Measurements from ENCODE around the gene DYNC1I1. TPM values are rescaled to one million over a fixed set of nuclear protein-coding genes. Genes with fewer than 3 reads are reported as not detected.

DYNC1I1 gene
- total and polyA plus RNA-seq, 3 experiments from 2014 or later, result not detected

GRCh38 chr7:96097835-96098234 lies 325.5 kb downstream of the DYNC1I1 start:
- Mint-ChIP-seq H3K36me3 (peaks cover 0 to 3% (median 0%) of the 10 kb centered on the region in 3 donors), H3K27ac (no peak overlapping the region), H3K4me1 (no peaks in the 10 kb centered on the region), H3K9me3 (peaks cover 0 to 5% (median 2%) of the 10 kb centered on the region in 5 donors), H3K4me3 (no peak overlapping the region), H3K27me3 (peaks cover 0 to 17% of the 10 kb centered on the region in 2 donors)
- H3K4me3 ChIP-seq (ENCODE audit: low read length), result no peak overlapping the region
- ChIA-PET POLR2A (no interaction called here), CTCF (no interaction called here)
- H3K27ac ChIP-seq (ENCODE audit: low read depth, low read length), result no peak overlapping the region
- no peaks in the 10 kb centered on the region for H3K9me3 ChIP-seq (ENCODE audit: low read length)
- H3K4me1 ChIP-seq (ENCODE audit: insufficient read depth, low read length), result no peaks in the 10 kb centered on the region
- DNase-seq, result no peak
- no peaks in the 10 kb centered on the region for H3K36me3 ChIP-seq (ENCODE audit: insufficient read depth, low read length)
- no peaks in the 10 kb centered on the region for H3K27me3 ChIP-seq (ENCODE audit: insufficient read depth, low read length, poor library complexity, severe bottlenecking)

GRCh38 chr7:96100737-96101136 lies 328.4 kb downstream of the DYNC1I1 start:
- no peak overlapping the region for H3K4me3 ChIP-seq (ENCODE audit: low read length)
- no peaks in the 10 kb centered on the region for H3K36me3 ChIP-seq (ENCODE audit: insufficient read depth, low read length)
- H3K4me1 ChIP-seq (ENCODE audit: insufficient read depth, low read length), result no peaks in the 10 kb centered on the region
- H3K9me3 Mint-ChIP-seq, result peaks cover 0 to 5% (median 2%) of the 10 kb centered on the region in 5 donors
- peaks cover 0 to 14% of the 10 kb centered on the region in 2 donors for H3K27me3 Mint-ChIP-seq
- no peak overlapping the region for H3K27ac ChIP-seq (ENCODE audit: low read depth, low read length)
- no peaks in the 10 kb centered on the region for H3K27me3 ChIP-seq (ENCODE audit: insufficient read depth, low read length, poor library complexity, severe bottlenecking)
- CTCF ChIA-PET, result interaction anchor here (1.5 kb wide), 1 partner anchor 1080 kb away, joined by 3 read pairs; no protein-coding TSS in a partner anchor
- no peaks in the 10 kb centered on the region for H3K4me1 Mint-ChIP-seq
- no peak for DNase-seq
- H3K27ac Mint-ChIP-seq, result no peak overlapping the region
- no peaks in the 10 kb centered on the region for H3K9me3 ChIP-seq (ENCODE audit: low read length)
- peaks cover 0 to 3% (median 0%) of the 10 kb centered on the region in 3 donors for H3K36me3 Mint-ChIP-seq
- POLR2A ChIA-PET, result no interaction called here
- no peak overlapping the region for H3K4me3 Mint-ChIP-seq

GRCh38 chr7:96102096-96102811 lies 329.9 kb downstream of the DYNC1I1 start:
- Mint-ChIP-seq H3K36me3 (peaks cover 0 to 3% (median 0%) of the 10 kb centered on the region in 3 donors), H3K27me3 (peaks cover 0 to 11% of the 10 kb centered on the region in 2 donors), H3K4me1 (no peaks in the 10 kb centered on the region), H3K9me3 (peaks cover 0 to 5% (median 2%) of the 10 kb centered on the region in 5 donors), H3K4me3 (no peak overlapping the region), H3K27ac (no peak overlapping the region)
- no peaks in the 10 kb centered on the region for H3K4me1 ChIP-seq (ENCODE audit: insufficient read depth, low read length)
- no peaks in the 10 kb centered on the region for H3K9me3 ChIP-seq (ENCODE audit: low read length)
- H3K36me3 ChIP-seq (ENCODE audit: insufficient read depth, low read length), result no peaks in the 10 kb centered on the region
- DNase-seq, result no peak
- no peaks in the 10 kb centered on the region for H3K27me3 ChIP-seq (ENCODE audit: insufficient read depth, low read length, poor library complexity, severe bottlenecking)
- ChIA-PET CTCF (no interaction called here), POLR2A (no interaction called here)
- H3K4me3 ChIP-seq (ENCODE audit: low read length), result no peak overlapping the region
- H3K27ac ChIP-seq (ENCODE audit: low read depth, low read length), result no peak overlapping the region

- peaks cover 0 to 8% of the 10 kb centered on the region in 2 donors for H3K27me3 Mint-ChIP-seq
- no peak overlapping the region for H3K4me3 Mint-ChIP-seq
- H3K4me1 ChIP-seq (ENCODE audit: insufficient read depth, low read length), result no peaks in the 10 kb centered on the region
- no peak for DNase-seq
- no peak overlapping the region for H3K27ac ChIP-seq (ENCODE audit: low read depth, low read length)
- H3K27me3 ChIP-seq (ENCODE audit: insufficient read depth, low read length, poor library complexity, severe bottlenecking), result no peaks in the 10 kb centered on the region
- H3K36me3 Mint-ChIP-seq, result peaks cover 0 to 3% (median 0%) of the 10 kb centered on the region in 3 donors
- CTCF ChIA-PET, result no interaction called here
- no peaks in the 10 kb centered on the region for H3K36me3 ChIP-seq (ENCODE audit: insufficient read depth, low read length)
- H3K4me1 Mint-ChIP-seq, result no peaks in the 10 kb centered on the region
- no peaks in the 10 kb centered on the region for H3K9me3 ChIP-seq (ENCODE audit: low read length)
- no peak overlapping the region for H3K27ac Mint-ChIP-seq
- POLR2A ChIA-PET, result no interaction called here
- H3K4me3 ChIP-seq (ENCODE audit: low read length), result no peak overlapping the region
- H3K9me3 Mint-ChIP-seq, result peaks cover 0 to 3% (median 2%) of the 10 kb centered on the region in 5 donors
These were observed 332.6 kb downstream of the DYNC1I1 start for GRCh38 chr7:96104984-96105383.

GRCh38 chr7:96111405-96111804 lies 339.1 kb downstream of the DYNC1I1 start:
- no peaks in the 10 kb centered on the region for H3K4me1 ChIP-seq (ENCODE audit: insufficient read depth, low read length)
- no peaks in the 10 kb centered on the region for H3K36me3 Mint-ChIP-seq
- H3K27ac ChIP-seq (ENCODE audit: low read depth, low read length), result no peak overlapping the region
- no peaks in the 10 kb centered on the region for H3K27me3 ChIP-seq (ENCODE audit: insufficient read depth, low read length, poor library complexity, severe bottlenecking)
- peaks cover 10 to 40% of the 10 kb centered on the region in 2 donors for H3K27me3 Mint-ChIP-seq
- POLR2A ChIA-PET, result no interaction called here
- H3K27ac Mint-ChIP-seq, result no peak overlapping the region
- CTCF ChIA-PET, result no interaction called here
- peaks cover 0 to 6% (median 3%) of the 10 kb centered on the region in 5 donors for H3K9me3 Mint-ChIP-seq
- DNase-seq, result no peak
- no peaks in the 10 kb centered on the region for H3K9me3 ChIP-seq (ENCODE audit: low read length)
- no peaks in the 10 kb centered on the region for H3K4me1 Mint-ChIP-seq
- H3K4me3 Mint-ChIP-seq, result no peak overlapping the region
- no peaks in the 10 kb centered on the region for H3K36me3 ChIP-seq (ENCODE audit: insufficient read depth, low read length)
- H3K4me3 ChIP-seq (ENCODE audit: low read length), result no peak overlapping the region

- Histone ChIP-seq H3K36me3 (ENCODE audit: insufficient read depth, low read length) (no peaks in the 10 kb centered on the region), H3K4me1 (ENCODE audit: insufficient read depth, low read length) (no peaks in the 10 kb centered on the region), H3K27ac (ENCODE audit: low read depth, low read length) (no peak overlapping the region), H3K4me3 (ENCODE audit: low read length) (no peak overlapping the region), H3K9me3 (ENCODE audit: low read length) (no peaks in the 10 kb centered on the region), H3K27me3 (ENCODE audit: insufficient read depth, low read length, poor library complexity, severe bottlenecking) (no peaks in the 10 kb centered on the region)
- no peak overlapping the region for H3K27ac Mint-ChIP-seq
- no peak overlapping the region for H3K4me3 Mint-ChIP-seq
- no peaks in the 10 kb centered on the region for H3K4me1 Mint-ChIP-seq
- H3K27me3 Mint-ChIP-seq, result peaks cover 10 to 40% of the 10 kb centered on the region in 2 donors
- no peak for DNase-seq
- ChIA-PET CTCF (no interaction called here), POLR2A (no interaction called here)
- peaks cover 0 to 6% (median 3%) of the 10 kb centered on the region in 5 donors for H3K9me3 Mint-ChIP-seq
- no peaks in the 10 kb centered on the region for H3K36me3 Mint-ChIP-seq
These were observed 341.8 kb downstream of the DYNC1I1 start for GRCh38 chr7:96114190-96114589.

GRCh38 chr7:96116173-96116572 lies 343.8 kb downstream of the DYNC1I1 start:
- peaks cover 0 to 12% (median 2%) of the 10 kb centered on the region in 3 donors for H3K36me3 Mint-ChIP-seq
- H3K27me3 Mint-ChIP-seq, result peaks cover 10 to 26% of the 10 kb centered on the region in 2 donors
- peaks cover 0 to 4% (median 2%) of the 10 kb centered on the region in 5 donors for H3K9me3 Mint-ChIP-seq
- H3K4me1 Mint-ChIP-seq, result no peaks in the 10 kb centered on the region
- H3K4me1 ChIP-seq (ENCODE audit: insufficient read depth, low read length), result no peaks in the 10 kb centered on the region
- H3K4me3 ChIP-seq (ENCODE audit: low read length), result no peak overlapping the region
- DNase-seq, result no peak
- H3K27me3 ChIP-seq (ENCODE audit: insufficient read depth, low read length, poor library complexity, severe bottlenecking), result no peaks in the 10 kb centered on the region
- ChIA-PET CTCF (no interaction called here), POLR2A (no interaction called here)
- no peak overlapping the region for H3K4me3 Mint-ChIP-seq
- H3K27ac ChIP-seq (ENCODE audit: low read depth, low read length), result no peak overlapping the region
- H3K9me3 ChIP-seq (ENCODE audit: low read length), result no peaks in the 10 kb centered on the region
- no peaks in the 10 kb centered on the region for H3K36me3 ChIP-seq (ENCODE audit: insufficient read depth, low read length)
- no peak overlapping the region for H3K27ac Mint-ChIP-seq

- Mint-ChIP-seq H3K36me3 (peaks cover 6 to 24% (median 9%) of the 10 kb centered on the region in 3 donors), H3K27me3 (peaks cover 3 to 11% of the 10 kb centered on the region in 2 donors), H3K27ac (peak overlapping the region in 1 of 8 donors; percentile 35), H3K4me3 (no peak overlapping the region), H3K9me3 (no peaks in the 10 kb centered on the region), H3K4me1 (no peaks in the 10 kb centered on the region)
- CTCF ChIA-PET, result no interaction called here
- Histone ChIP-seq H3K36me3 (ENCODE audit: insufficient read depth, low read length) (no peaks in the 10 kb centered on the region), H3K27me3 (ENCODE audit: insufficient read depth, low read length, poor library complexity, severe bottlenecking) (no peaks in the 10 kb centered on the region), H3K4me3 (ENCODE audit: low read length) (no peak overlapping the region), H3K9me3 (ENCODE audit: low read length) (no peaks in the 10 kb centered on the region), H3K27ac (ENCODE audit: low read depth, low read length) (no peak overlapping the region), H3K4me1 (ENCODE audit: insufficient read depth, low read length) (no peaks in the 10 kb centered on the region)
- no peak for DNase-seq
- POLR2A ChIA-PET, result no interaction called here
These were observed 346.2 kb downstream of the DYNC1I1 start for GRCh38 chr7:96118449-96119001.

Measured in CD8-positive, alpha-beta memory T cell (primary cell).